GM19099 (cell line): ENCODE data around the gene PTBP1.

ENCODE experiments used
- POLR2A ChIP-seq: IDR thresholded peaks from 3 replicates; pipeline ENCODE4 v1.6.1; 2011; ENCODE audit warnings: low read depth; ENCODE audit not compliant: insufficient read length; ENCODE audit errors: extremely low read depth

PTBP1 gene

GRCh38 chr19:763869-764268 lies 33.4 kb upstream of the PTBP1 start:
- TF ChIP-seq POLR2A = no peak

GRCh38 chr19:764301-764700 lies 33.0 kb upstream of the PTBP1 start:
- no peak for TF ChIP-seq POLR2A

GRCh38 chr19:765179-765738 lies 32.0 kb upstream of the PTBP1 start:
- TF ChIP-seq POLR2A = no peak

GRCh38 chr19:768424-768823 lies 28.8 kb upstream of the PTBP1 start:
- TF ChIP-seq POLR2A = no peak

- TF ChIP-seq POLR2A = no peak
These were observed 27.6 kb upstream of the PTBP1 start for GRCh38 chr19:769616-770015.

- TF ChIP-seq POLR2A = no peak
These were observed 25.9 kb upstream of the PTBP1 start for GRCh38 chr19:771332-771785.

- TF ChIP-seq POLR2A = no peak
These were observed 25.2 kb upstream of the PTBP1 start for GRCh38 chr19:772063-772462.

- no peak for TF ChIP-seq POLR2A
These were observed 24.4 kb upstream of the PTBP1 start for GRCh38 chr19:772730-773436.

- no peak for TF ChIP-seq POLR2A
These were observed 20.7 kb upstream of the PTBP1 start for GRCh38 chr19:776549-776948.

GRCh38 chr19:778910-779653 lies 18.2 kb upstream of the PTBP1 start:
- TF ChIP-seq POLR2A = no peak

GRCh38 chr19:780935-781334 lies 16.3 kb upstream of the PTBP1 start:
- no peak for TF ChIP-seq POLR2A

GRCh38 chr19:781800-782184 lies 15.5 kb upstream of the PTBP1 start:
- no peak for TF ChIP-seq POLR2A

- TF ChIP-seq POLR2A = no peak
These were observed 14.9 kb upstream of the PTBP1 start for GRCh38 chr19:782185-782877.

- no peak for TF ChIP-seq POLR2A
These were observed 14.2 kb upstream of the PTBP1 start for GRCh38 chr19:782878-783668.

- TF ChIP-seq POLR2A = no peak
These were observed 12.7 kb upstream of the PTBP1 start for GRCh38 chr19:784541-784940.

- no peak for TF ChIP-seq POLR2A
These were observed 9.7 kb upstream of the PTBP1 start for GRCh38 chr19:787536-787935.

GRCh38 chr19:788686-788982 lies 8.6 kb upstream of the PTBP1 start:
- no peak for TF ChIP-seq POLR2A
